Peyer's patch (tissue), 4 donors: ENCODE measurements around the gene CHN2. TPM values are rescaled to one million over a fixed set of nuclear protein-coding genes. Genes with fewer than 3 reads are reported as not detected.
A peak's percentile ranks its signal among the peaks of the same experiment; 100 is the strongest.

Experiments
- DNase-seq, 3 donors: peaks; one replicate each; pipeline ENCODE4 v3.0.0-alpha.2; 2017 to 2019
- H3K27ac ChIP-seq, 4 donors: fragments of 200-600 bp; sonication (generic); one replicate each; pipeline ENCODE4 v1.5.1; 2016 to 2019
- H3K27me3 ChIP-seq, 2 donors: fragments of 200-600 bp; sonication (generic); one replicate each; pipeline ENCODE4 v1.5.1; 2019
- H3K36me3 ChIP-seq, 3 donors: fragments of 200-600 bp; sonication (generic); one replicate each; pipeline ENCODE4 v1.5.1; 2016 to 2019
- H3K4me1 ChIP-seq, 4 donors: fragments of 200-600 bp; sonication (generic); one replicate each; pipeline ENCODE4 v1.5.1; 2016 to 2019
- H3K4me3 ChIP-seq, 4 donors: fragments of 200-600 bp; sonication (generic); 1 replicate in 3 of 4; 2 replicates in 1 of 4; pipeline ENCODE4 v1.5.1; 2016 to 2019; ENCODE audit warnings: mild to moderate bottlenecking in 1 of 4
- H3K9me3 ChIP-seq, 4 donors: fragments of 200-600 bp; sonication (generic); one replicate each; pipeline ENCODE4 v1.5.1; 2016 to 2019; ENCODE audit warnings: mild to moderate bottlenecking in 1 of 4
- POLR2A ChIP-seq, 2 donors: fragments of 450-650 bp; IDR thresholded peaks; one replicate each; pipeline ENCODE4 v1.5.1; 2017; ENCODE audit warnings: antibody characterized with exemption in 2 of 2, mild to moderate bottlenecking in 2 of 2, moderate library complexity in 2 of 2
- total RNA-seq, 4 donors: library from RNA; depleted of rRNA; stranded (reverse); fragments of >200 nt; gene quantifications; one replicate each; pipeline ENCODE4 v1.1.0, GENCODE V29; 2016
- TF ChIP-seq, protein P1 (sequence below), 6 experiments: fragments of 450-650 bp in 4 of 6; fragments of 200-600 bp in 2 of 6; sonication (generic) in 1 of 6; IDR thresholded peaks; one replicate each; pipeline ENCODE4 v1.5.1; 2017 to 2019; ENCODE audit warnings: antibody characterized with exemption in 6 of 6, mild to moderate bottlenecking in 3 of 6, moderate library complexity in 1 of 6

The CHN2 gene
- total RNA-seq, 4 donors from 2014 or later: 29.7 to 159 (median 120) TPM

GRCh38 chr7:29281782-29282541 is 87.4 kb downstream of the CHN2 start:
- no peak for DNase-seq
- no peak overlapping the region for H3K27ac ChIP-seq
- no peaks in the 10 kb centered on the region for H3K36me3 ChIP-seq
- no peaks in the 10 kb centered on the region for H3K9me3 ChIP-seq
- peaks cover 0 to 9% (median 0%) of the 10 kb centered on the region in 4 donors for H3K4me1 ChIP-seq
- TF ChIP-seq, protein P1, sequence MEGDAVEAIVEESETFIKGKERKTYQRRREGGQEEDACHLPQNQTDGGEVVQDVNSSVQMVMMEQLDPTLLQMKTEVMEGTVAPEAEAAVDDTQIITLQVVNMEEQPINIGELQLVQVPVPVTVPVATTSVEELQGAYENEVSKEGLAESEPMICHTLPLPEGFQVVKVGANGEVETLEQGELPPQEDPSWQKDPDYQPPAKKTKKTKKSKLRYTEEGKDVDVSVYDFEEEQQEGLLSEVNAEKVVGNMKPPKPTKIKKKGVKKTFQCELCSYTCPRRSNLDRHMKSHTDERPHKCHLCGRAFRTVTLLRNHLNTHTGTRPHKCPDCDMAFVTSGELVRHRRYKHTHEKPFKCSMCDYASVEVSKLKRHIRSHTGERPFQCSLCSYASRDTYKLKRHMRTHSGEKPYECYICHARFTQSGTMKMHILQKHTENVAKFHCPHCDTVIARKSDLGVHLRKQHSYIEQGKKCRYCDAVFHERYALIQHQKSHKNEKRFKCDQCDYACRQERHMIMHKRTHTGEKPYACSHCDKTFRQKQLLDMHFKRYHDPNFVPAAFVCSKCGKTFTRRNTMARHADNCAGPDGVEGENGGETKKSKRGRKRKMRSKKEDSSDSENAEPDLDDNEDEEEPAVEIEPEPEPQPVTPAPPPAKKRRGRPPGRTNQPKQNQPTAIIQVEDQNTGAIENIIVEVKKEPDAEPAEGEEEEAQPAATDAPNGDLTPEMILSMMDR (IDR thresholded peaks at IDR 0.05): no peak
- no peak for TF ChIP-seq POLR2A (IDR thresholded peaks at IDR 0.05)
- H3K27me3 ChIP-seq: no peaks in the 10 kb centered on the region
- no peak overlapping the region for H3K4me3 ChIP-seq

DNA sequence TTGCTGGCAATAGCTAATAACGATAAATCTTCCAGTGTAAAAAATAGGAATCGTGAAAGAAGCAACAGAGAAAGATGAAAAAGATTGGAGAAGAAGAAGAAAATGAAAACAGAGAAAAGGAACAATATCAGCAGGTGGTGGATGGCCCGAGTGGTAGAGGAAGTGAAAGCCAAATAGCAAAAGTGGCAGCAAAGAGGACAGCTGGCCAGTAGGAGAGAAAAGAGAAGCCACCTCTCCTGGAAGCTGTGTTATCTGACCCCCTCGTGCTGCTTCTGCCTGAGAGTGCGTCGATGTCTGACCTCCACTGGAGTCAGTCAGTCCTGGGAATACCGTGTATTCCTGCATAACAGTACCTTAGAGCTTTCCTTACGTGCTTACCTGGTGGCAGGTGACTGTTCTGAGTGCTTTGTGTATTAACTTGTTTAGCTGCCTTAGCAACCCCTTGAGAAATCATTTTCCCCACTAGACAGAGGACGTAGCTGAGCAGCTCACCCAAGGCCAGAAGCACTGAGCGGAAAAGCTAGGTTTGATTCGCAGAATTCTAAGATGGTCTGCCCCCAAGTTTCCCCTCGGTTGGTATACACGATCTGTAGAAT is 88.3 kb downstream of the CHN2 start:
- no peak overlapping the region for H3K4me3 ChIP-seq
- no peak overlapping the region for H3K27ac ChIP-seq
- H3K9me3 ChIP-seq: no peaks in the 10 kb centered on the region
- peaks cover 0 to 6% (median 0%) of the 10 kb centered on the region in 4 donors for H3K4me1 ChIP-seq
- H3K27me3 ChIP-seq: no peaks in the 10 kb centered on the region
- no peaks in the 10 kb centered on the region for H3K36me3 ChIP-seq
- peak in 1 of 3 donors; percentile 35 for DNase-seq
- TF ChIP-seq, protein P1 (IDR thresholded peaks at IDR 0.05): no peak
- TF ChIP-seq POLR2A (IDR thresholded peaks at IDR 0.05): no peak

- no peak for TF ChIP-seq POLR2A (IDR thresholded peaks at IDR 0.05)
- TF ChIP-seq, protein P1 (IDR thresholded peaks at IDR 0.05): no peak
- Histone ChIP-seq H3K36me3 (no peaks in the 10 kb centered on the region), H3K27ac (no peak overlapping the region), H3K9me3 (no peaks in the 10 kb centered on the region), H3K4me3 (no peak overlapping the region), H3K4me1 (peaks cover 0 to 6% (median 0%) of the 10 kb centered on the region in 4 donors), H3K27me3 (no peaks in the 10 kb centered on the region)
- DNase-seq: no peak
Measured at GRCh38 chr7:29284696-29285443, 90.3 kb downstream of the CHN2 start.

DNA sequence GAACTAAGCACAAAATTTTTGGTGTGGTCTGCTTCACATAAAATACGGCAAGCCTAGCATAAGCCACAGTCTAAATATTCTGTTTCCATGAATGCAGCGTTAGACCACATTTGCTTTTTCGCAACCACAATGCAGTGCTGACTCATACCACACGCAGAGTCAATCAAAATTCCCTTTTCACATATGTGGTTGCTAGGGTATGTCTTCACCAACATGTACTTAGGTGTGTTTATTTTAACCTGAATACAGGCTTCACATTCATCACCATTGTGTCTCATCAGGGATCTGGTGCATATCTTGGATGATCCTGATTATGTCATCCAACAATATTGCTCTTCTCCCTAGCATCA is 90.8 kb downstream of the CHN2 start:
- no peak overlapping the region for H3K27ac ChIP-seq
- peaks cover 0 to 6% (median 0%) of the 10 kb centered on the region in 4 donors for H3K4me1 ChIP-seq
- no peak for DNase-seq
- H3K9me3 ChIP-seq: no peaks in the 10 kb centered on the region
- H3K4me3 ChIP-seq: no peak overlapping the region
- H3K36me3 ChIP-seq: no peaks in the 10 kb centered on the region
- TF ChIP-seq, protein P1 (IDR thresholded peaks at IDR 0.05): no peak
- no peak for TF ChIP-seq POLR2A (IDR thresholded peaks at IDR 0.05)
- no peaks in the 10 kb centered on the region for H3K27me3 ChIP-seq

- DNase-seq: no peak
- Histone ChIP-seq H3K27me3 (no peaks in the 10 kb centered on the region), H3K4me3 (no peak overlapping the region), H3K4me1 (peaks cover 0 to 11% (median 0%) of the 10 kb centered on the region in 4 donors), H3K9me3 (no peaks in the 10 kb centered on the region), H3K36me3 (no peaks in the 10 kb centered on the region), H3K27ac (no peak overlapping the region)
- TF ChIP-seq, protein P1 (IDR thresholded peaks at IDR 0.05): no peak
- no peak for TF ChIP-seq POLR2A (IDR thresholded peaks at IDR 0.05)
Measured at GRCh38 chr7:29285861-29286260, 91.3 kb downstream of the CHN2 start.
